Cardiac fibroblast (primary cell): ENCODE measurements around the gene MYO5C.

Experiments
- DNase-seq, 2 donors: peaks; one replicate each; pipeline versions ENCODE4 v3.0.0 to v3.0.0-alpha.2; 2010; ENCODE audit warnings: low read depth in 2 of 2
- H3K4me3 ChIP-seq, 2 donors: replicated peaks in 1 of 2; 1 replicate in 1 of 2; 2 replicates in 1 of 2; pipeline ENCODE4 v1.5.1; 2011; ENCODE audit warnings: low read depth in 2 of 2, low read length in 2 of 2, mild to moderate bottlenecking in 2 of 2, moderate library complexity in 1 of 2
- TF ChIP-seq, protein P1 (sequence below): IDR thresholded peaks from one replicate; pipeline ENCODE4 v1.5.1; 2011; ENCODE audit warnings: low read depth, mild to moderate bottlenecking, low read length, inconsistent platforms

MYO5C gene

GRCh38 chr15:52207191-52207590, 88.4 kb downstream of the MYO5C start:
- no peak overlapping the region for H3K4me3 ChIP-seq
- no peak for DNase-seq
- TF ChIP-seq, protein P1, sequence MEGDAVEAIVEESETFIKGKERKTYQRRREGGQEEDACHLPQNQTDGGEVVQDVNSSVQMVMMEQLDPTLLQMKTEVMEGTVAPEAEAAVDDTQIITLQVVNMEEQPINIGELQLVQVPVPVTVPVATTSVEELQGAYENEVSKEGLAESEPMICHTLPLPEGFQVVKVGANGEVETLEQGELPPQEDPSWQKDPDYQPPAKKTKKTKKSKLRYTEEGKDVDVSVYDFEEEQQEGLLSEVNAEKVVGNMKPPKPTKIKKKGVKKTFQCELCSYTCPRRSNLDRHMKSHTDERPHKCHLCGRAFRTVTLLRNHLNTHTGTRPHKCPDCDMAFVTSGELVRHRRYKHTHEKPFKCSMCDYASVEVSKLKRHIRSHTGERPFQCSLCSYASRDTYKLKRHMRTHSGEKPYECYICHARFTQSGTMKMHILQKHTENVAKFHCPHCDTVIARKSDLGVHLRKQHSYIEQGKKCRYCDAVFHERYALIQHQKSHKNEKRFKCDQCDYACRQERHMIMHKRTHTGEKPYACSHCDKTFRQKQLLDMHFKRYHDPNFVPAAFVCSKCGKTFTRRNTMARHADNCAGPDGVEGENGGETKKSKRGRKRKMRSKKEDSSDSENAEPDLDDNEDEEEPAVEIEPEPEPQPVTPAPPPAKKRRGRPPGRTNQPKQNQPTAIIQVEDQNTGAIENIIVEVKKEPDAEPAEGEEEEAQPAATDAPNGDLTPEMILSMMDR: no peak

- TF ChIP-seq, protein P1: no peak
- H3K4me3 ChIP-seq: no peak overlapping the region
- peak in 1 of 2 donors; percentile 13 for DNase-seq
These were observed 89.2 kb downstream of the MYO5C start for GRCh38 chr15:52206446-52206845.

DNA sequence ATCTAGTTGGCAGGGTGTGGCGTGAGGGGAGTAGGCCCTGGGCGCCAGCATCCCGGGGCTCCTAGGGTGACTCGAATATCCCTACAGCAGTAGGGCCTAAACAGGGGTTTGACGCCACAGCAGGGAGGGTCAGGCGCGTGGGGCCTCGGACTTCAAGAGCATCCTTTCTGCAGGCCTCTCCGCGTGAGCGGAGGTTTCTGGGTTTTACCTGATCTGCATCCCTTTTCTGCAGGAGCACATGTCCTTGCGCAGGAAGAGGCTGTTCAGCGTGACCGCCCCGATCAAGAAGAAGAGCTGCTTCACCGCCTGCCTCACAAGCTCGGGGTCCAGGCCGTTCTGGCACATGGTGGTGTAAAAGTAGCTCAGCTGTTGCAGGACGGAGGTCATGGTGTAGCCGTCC, 90.9 kb downstream of the MYO5C start:
- TF ChIP-seq, protein P1: no peak
- DNase-seq: no peak
- H3K4me3 ChIP-seq: no peak overlapping the region

- peak; percentile 10 to 37 for DNase-seq
- no peak overlapping the region for H3K4me3 ChIP-seq
- TF ChIP-seq, protein P1: no peak
These were observed 94.7 kb downstream of the MYO5C start for GRCh38 chr15:52200831-52201365.

DNA sequence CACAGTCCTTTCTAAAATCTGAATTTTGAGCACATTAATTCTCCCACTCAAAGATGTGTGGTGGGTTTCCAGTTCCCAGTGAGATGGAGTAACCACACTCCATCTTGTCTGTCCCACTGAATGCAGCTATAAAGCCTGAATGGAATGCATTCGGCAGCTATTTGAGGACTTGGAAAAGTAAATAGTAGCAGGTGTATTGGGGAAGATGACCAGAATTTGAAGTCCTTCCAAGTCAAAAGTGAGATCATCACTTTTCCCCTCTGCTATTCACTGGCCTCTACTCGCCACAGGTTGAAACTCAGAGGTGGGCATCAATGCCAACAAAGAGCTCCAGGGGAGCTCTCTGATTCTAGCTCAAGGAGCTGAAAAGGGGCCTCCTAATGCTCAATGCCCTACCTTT, 96.3 kb downstream of the MYO5C start:
- DNase-seq: no peak
- H3K4me3 ChIP-seq: no peak overlapping the region
- TF ChIP-seq, protein P1: no peak

GRCh38 chr15:52196891-52197290, 98.7 kb downstream of the MYO5C start:
- H3K4me3 ChIP-seq: no peak overlapping the region
- TF ChIP-seq, protein P1: no peak
- no peak for DNase-seq

- H3K4me3 ChIP-seq: no peak overlapping the region
- DNase-seq: no peak
- TF ChIP-seq, protein P1: no peak
These were observed 101.8 kb downstream of the MYO5C start for GRCh38 chr15:52193791-52194190.
